GM19438 (cell line): ENCODE data around the gene GHITM.
"Not testable (repeated sequence)": the region's sequence is repeated elsewhere in the genome, so short reads cannot be mapped to it uniquely, and the experiment has no call there.

ENCODE experiments used
- ATAC-seq: cut with Tn5 transposase; IDR thresholded peaks from one replicate; pipeline ENCODE4 v1.9.1; 2021; ENCODE audit warnings: low read depth; ENCODE audit not compliant: unreplicated experiment

GHITM gene

GRCh38 chr10:84175436-84175835, 36.1 kb downstream of the GHITM start:
- ATAC-seq, result no peak

DNA sequence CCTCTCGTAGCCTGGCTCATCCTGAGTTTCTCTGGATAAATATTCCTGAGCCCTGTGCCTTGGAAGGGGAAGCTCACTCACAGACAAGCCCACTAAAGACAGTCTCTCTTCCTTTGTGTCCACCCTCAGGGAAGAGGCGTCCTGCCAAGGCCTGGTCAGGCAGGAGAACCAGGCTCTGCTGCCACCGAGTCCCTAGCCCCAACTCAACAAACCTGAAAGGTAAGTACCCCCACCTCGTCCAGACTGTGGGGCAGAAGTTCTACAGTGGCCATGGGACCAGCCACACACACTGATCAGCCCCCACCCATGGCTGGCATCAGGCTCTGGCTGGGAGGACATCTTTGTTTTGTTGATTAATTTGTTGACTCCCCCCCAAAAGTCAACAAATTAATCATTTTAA, 37.0 kb downstream of the GHITM start:
- no peak for ATAC-seq

DNA sequence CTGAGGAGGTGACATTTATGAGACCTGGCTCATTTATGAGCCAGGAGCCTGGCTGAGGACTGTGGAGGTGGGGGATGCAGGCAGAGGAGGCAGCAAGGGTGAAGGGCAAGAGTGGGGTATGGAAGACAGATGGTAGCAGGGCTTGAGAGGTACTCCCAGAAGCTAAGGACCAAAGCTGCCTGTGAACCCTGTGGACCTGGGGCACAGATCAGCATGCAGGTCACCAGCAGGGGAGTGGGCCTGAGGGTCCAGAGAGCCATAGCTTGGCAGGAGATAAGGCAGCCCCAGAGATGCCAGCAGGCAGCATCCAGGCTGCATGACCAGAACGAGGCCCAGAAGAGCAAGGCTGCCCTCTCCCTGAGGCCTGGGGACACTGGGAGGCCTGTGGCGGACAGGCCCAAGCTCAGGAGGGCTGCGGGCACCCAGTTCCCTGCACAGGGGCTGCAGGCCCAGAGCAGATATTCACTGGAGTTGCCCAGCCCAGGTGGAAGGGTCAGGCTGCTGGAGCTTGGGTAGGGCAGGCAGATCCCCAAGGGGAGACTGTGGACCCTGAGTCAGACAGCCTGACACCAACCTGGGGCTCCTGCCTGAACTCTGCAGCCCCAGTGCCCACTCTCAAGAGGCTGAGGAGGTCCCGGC, 37.6 kb downstream of the GHITM start:
- ATAC-seq, result no peak

DNA sequence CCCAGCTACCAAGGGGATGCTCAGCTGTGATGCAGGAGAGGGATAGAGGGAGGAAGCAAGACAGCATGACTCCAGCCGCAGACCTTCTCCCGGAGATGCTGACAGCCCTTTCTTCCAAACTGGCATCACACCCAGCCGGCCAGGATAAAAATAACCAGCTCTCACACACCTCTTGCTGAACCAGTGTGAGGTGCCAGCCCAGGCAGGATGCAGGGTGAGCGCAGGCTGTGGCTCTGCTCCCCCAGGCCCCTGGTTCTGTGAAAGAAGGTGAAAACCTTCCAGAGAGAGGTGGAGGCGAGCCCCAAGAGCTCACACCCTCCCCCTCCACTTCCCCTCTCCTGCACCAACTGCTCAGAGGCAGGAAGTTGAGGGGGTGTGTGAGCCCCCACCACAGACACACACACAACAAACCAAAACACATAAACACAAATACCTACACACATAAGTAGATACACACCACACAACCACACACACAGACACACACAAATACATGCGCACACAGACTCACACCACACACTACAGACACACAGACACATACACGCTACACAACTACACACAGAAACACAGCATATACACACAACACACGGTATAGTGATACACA, 38.3 kb downstream of the GHITM start:
- ATAC-seq, result peak; percentile 47

DNA sequence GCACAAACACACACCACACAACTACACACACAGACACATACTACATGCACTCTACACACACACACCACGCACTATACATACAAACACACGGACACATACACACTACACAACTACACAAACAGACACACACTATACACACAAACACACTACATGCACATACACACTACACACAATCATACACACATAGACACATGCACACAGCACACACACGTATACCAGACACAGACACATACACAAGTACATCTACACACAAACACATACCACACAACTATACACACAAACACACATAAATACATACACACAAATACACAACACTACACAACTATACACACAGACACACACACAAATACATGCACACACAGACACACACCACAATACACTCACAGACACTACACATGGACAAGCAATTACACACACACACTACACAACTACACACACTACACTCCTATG, 38.9 kb downstream of the GHITM start:
- ATAC-seq, result no peak

- ATAC-seq, result peak; percentile 75
Measured at GRCh38 chr10:84179059-84179710, 39.9 kb downstream of the GHITM start.

- ATAC-seq, result not testable (repeated sequence)
Measured at GRCh38 chr10:84180386-84180785, 41.1 kb downstream of the GHITM start.

DNA sequence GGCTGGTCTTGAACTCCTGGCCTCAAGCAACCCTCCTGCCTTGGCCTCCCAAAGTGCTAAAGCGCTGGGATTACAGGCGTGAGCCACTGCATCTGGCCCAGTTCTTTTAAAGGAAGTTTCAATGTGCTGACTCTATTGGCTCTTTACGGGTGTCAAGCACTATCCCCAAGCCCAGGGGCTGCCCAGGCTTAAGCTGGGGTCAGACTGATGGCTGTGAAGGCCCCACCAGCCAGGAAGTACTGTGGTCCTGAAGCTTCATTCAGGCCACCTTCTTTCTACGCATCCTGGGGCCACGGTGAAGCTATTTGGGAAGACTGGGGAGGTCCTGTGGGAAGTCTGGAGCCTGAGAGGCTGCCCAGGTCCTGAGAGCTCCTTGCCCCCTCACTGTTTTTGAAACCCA, 42.3 kb downstream of the GHITM start:
- ATAC-seq, result no peak

DNA sequence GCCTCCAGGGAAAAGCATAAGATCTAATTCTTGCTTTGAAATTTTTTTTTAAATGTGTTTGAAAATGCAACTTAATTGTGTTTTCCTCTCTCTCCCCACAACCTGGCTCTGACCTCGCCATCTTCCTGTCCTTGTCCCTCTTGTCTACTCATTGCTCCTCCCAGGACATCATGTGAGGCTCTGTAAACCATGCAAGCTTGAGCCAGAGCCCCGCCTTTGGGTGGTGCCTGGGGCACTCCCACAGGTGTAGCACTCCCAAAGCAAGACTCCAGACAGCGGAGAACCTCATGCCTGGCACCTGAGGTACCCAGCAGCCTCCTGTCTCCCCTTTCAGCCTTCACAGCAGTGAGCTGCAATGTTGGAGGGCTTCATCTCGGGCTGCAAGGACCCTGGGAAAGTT, 45.2 kb downstream of the GHITM start:
- ATAC-seq, result no peak

DNA sequence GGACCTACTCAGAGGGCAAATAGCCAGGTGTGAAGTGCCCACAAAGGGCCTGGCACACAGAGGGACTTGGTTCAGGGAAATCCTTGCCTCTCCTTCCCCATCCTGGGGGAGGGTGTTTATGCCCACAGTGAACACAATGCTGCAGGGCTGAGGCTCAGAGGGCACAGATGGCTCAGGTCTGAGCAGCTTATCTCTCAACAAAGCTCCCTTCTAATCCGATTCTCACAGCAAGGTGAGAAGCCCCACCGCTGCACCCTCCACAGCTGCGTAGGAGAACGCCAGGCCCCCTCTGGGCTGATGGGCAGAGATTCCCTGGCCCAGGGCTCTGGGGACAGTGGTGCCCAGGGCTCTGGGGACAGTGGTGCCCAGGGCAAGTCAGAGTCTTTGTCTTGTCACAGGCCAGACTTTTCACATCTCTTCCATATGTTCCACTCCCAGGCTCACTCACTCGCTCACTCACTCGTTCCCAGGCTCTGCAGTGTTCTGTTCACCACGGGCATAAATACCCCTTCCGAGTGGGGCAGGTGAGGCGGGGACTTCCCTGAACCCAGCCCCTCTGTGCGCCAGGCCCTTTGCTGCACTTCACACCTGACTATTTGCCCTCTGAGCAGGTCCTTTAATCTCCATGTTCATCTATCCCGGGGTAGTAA, 46.3 kb downstream of the GHITM start:
- ATAC-seq, result no peak

DNA sequence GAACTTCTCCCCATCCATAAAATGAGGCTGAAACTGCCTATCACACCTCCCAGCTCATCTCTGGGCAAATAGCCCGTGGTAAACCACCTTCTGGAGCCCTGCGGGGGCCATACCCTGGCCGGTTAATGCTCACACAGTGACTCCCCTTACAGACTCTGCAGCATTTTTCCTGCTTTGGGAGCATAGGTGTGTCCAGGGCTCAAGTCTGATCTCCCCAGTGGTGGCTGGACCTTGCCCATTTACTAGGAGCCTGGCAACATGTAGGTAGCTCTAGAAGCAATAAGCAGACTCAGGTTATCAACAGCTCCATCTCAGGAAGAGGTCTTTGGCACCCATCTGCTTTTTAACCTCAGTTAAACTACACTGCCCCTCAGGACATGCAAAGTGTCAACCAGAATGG, 49.5 kb downstream of the GHITM start:
- ATAC-seq, result no peak

DNA sequence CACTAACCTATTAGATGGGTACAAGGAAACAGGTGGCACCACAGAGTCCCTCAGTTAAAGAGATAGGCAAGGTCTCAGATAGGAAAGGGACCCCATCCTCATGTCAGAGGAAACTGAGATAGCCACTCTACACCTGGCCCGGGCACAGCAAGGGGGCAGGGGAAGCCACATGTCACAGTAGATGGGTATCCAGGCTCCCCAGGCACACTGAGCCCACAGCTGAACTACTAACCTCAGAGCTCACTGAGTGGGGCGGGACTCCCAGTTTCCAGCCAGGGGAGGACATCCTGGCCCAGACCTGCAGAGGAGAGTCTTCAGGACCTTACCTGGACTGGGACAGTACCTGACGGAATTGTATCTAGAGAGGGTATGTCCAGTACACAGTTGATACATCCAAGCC, 51.3 kb downstream of the GHITM start:
- ATAC-seq, result no peak

GRCh38 chr10:84191106-84191505, 51.8 kb downstream of the GHITM start:
- ATAC-seq, result no peak

- no peak for ATAC-seq
Measured at GRCh38 chr10:84193327-84193726, 54.0 kb downstream of the GHITM start.

GRCh38 chr10:84193846-84194423, 54.6 kb downstream of the GHITM start:
- no peak for ATAC-seq

DNA sequence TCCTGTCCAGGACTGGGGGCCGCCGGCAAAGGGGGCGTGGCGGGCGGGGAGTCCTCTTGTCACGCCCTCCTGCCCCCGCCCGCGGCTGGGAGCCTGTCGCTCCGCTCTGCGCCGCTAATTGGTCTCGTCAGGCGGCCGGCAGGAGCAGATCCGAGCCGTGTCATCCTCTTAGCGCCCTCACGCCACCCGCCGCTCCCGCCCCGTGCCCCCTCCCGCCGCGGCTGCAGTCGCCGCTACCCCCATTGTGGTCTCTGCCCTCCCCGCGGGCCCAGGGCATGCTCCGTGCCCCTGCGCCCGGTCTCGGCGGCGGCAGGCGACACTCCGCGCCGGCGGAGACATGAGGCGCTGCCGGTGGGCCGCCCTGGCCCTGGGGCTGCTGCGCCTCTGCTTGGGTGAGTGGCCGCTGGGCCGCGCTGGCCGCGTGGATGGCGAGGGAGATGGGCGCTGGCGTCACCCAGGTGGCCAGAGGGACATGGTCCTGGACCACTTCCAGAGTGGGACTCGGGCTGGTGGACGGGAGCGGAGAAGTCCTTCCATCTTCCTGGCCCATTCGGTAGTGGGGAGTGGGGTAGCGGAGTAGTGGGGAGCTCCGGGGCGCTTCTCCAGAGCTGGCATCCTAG, 55.2 kb downstream of the GHITM start, which contains the start of gene CDHR1:
Gene CDHR1 (plus strand): TSS at position 114 of the 620 bp plus-strand sequence. CDS start 224 bp downstream, at position 338.
- peak; percentile 67 for ATAC-seq

DNA sequence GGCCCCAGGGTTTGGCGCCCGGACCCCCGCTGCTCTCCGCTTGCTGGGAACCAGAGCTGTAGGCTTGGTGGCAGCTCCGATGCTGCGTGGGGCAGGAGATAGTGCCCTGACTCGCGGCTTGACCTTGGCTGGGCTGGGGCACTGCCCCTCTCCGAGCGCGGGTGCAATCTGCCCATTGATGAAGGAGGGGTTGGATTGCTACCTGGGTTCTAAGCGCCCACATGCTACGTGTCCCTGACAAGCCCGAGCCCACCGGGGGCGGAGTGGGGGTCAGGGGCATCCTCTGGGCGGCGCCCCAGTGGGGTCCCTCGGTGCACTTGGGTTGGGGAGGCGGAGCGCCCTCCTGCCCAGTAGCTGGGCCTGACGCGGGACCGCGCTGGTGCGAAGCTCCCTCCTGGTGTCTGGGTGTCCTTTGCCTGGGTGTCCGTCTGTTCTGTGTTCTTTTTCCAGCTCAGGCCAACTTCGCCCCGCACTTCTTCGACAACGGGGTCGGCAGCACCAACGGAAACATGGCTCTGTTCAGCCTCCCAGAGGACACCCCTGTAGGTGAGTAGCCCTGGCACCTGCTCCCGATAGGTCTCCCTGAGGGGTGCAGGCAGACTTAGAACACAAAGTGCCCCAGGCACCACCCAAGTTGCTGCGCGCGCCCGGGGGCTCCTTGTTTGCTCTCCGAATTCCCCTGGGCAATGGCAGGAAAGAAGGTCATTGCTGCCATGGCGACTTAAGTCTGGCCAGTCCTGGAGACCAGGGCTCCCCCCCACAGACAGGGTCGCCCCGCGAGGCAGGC, 55.9 kb downstream of the GHITM start:
- ATAC-seq, result no peak

DNA sequence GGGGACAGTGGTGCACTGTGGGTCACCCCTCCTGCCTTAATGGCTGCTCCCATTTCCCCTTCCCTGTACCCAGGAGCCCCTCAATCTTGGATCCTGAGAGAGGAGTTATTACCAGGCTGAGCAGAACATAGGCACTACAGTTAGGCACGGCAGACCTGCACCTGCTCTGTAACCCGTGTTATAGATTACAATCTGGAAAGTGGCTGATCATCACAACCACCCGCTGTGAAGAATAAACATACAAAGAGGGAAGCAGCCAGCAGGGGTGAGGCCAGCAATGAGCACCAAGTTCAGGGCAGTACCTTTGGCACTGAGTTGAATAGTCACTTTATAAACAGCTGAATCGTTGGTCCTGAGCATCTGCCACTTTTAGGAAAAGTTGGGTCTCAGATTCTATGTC, 56.8 kb downstream of the GHITM start:
- no peak for ATAC-seq

DNA sequence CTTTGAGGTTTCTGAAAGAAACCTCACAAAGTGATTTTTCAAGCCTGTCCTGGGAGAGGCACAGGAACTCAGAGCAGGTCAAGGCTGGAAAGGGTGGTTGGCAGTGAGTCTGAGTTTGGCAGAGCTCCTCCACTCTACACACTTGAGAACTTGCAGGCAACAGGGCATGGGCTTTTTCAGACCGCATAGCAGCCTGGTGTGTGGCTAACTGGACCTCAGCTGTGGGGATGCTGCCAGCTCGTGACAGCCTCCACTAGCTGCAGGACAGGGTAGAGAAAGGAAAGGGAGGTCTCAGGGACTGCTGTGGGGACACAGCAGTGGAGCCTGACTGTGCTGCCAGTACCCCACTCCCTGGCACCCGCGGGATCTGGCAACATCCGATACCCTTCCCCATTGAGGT, 57.6 kb downstream of the GHITM start:
- no peak for ATAC-seq

GRCh38 chr10:84197643-84198042, 58.3 kb downstream of the GHITM start:
- no peak for ATAC-seq
